Keratinocyte (primary cell): ENCODE data around the gene CAPN2.

Source experiments
- CTCF ChIP-seq, 3 experiments: IDR thresholded peaks in 1 of 3; conservative IDR thresholded peaks in 1 of 3; optimal IDR thresholded peaks in 1 of 3; 2 replicates in 2 of 3; 3 replicates in 1 of 3; pipeline versions ENCODE3 to v1.5.1; 2011; ENCODE audit warnings: low read length in 3 of 3, mild to moderate bottlenecking in 3 of 3, moderate library complexity in 2 of 3, control low read depth in 1 of 3, inconsistent platforms in 1 of 3; ENCODE audit not compliant: insufficient read depth in 2 of 3; ENCODE audit errors: extremely low read depth in 1 of 3
- EZH2 ChIP-seq: IDR thresholded peaks from one replicate; pipeline ENCODE4 v1.6.1; 2012; ENCODE audit warnings: inconsistent platforms, mild to moderate bottlenecking, low read length, moderate library complexity

GRCh38 chr1:223756806-223757700 is 44.7 kb downstream of the CAPN2 start:
- TF ChIP-seq CTCF (optimal IDR thresholded peaks at IDR 0.05 in 1 of 3, IDR thresholded peaks at IDR 0.05 in 1 of 3, conservative IDR thresholded peaks at IDR 0.05 in 1 of 3; ENCODE audit: extremely low read depth in 1 of 3, insufficient read depth in 2 of 3, low read length in 3 of 3) (no peak), EZH2 (no peak)
